ENCODE results near the gene ZNF563.
A peak's percentile ranks its signal among the peaks of the same experiment; 100 is the strongest.
"Not testable (repeated sequence)": the region's sequence is repeated elsewhere in the genome, so short reads cannot be mapped to it uniquely, and the experiment has no call there.

Gene ZNF563

DNA sequence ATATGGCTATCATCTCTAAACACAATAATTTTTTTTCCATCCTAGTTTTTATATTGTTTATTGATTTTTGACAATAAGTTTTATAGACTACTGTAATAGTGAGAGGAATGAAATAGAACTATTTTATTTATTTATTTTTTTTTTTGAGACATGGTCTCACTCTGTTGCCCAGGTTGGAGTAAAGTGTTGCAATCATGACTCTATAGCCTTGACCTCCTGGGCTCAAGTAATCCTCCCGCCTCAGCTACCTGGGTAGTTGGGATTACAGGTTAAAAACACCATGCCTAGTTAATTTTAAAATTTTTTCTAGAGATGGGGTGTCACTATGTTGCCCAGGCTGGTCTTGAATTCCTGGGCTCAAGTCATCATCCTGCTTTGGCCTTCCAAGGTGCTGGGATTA lies 40.6 kb upstream of the ZNF563 start:
- Histone ChIP-seq H3K79me2 (ENCODE audit: low read length) (no peaks in the 10 kb centered on the region), H3K9me2 (replicated peaks; ENCODE audit: insufficient read depth, low read length) (no peaks in the 10 kb centered on the region), H3K4me1 (ENCODE audit: low read length) (no peaks in the 10 kb centered on the region), H3K4me3 (ENCODE audit: low read length) (no peak overlapping the region), H3F3A (ENCODE audit: insufficient read depth, low read length) (no peaks in the 10 kb centered on the region), H3K27ac (ENCODE audit: low read length) (no peak overlapping the region), H3K9me3 (replicated peaks; ENCODE audit: insufficient read depth, low read length) (no peaks in the 10 kb centered on the region), H4K20me1 (ENCODE audit: insufficient read depth, low read length) (no peaks in the 10 kb centered on the region), H3K4me2 (ENCODE audit: low read depth, low read length) (no peak overlapping the region), H3K27me3 (replicated peaks; ENCODE audit: insufficient read depth, low read length) (no peaks in the 10 kb centered on the region), H3K36me3 (replicated peaks; ENCODE audit: insufficient read depth, low read length) (no peaks in the 10 kb centered on the region), H2AFZ (ENCODE audit: low read length) (no peak overlapping the region), H3K9ac (ENCODE audit: low read length) (no peak overlapping the region)
- TF ChIP-seq, protein P1, sequence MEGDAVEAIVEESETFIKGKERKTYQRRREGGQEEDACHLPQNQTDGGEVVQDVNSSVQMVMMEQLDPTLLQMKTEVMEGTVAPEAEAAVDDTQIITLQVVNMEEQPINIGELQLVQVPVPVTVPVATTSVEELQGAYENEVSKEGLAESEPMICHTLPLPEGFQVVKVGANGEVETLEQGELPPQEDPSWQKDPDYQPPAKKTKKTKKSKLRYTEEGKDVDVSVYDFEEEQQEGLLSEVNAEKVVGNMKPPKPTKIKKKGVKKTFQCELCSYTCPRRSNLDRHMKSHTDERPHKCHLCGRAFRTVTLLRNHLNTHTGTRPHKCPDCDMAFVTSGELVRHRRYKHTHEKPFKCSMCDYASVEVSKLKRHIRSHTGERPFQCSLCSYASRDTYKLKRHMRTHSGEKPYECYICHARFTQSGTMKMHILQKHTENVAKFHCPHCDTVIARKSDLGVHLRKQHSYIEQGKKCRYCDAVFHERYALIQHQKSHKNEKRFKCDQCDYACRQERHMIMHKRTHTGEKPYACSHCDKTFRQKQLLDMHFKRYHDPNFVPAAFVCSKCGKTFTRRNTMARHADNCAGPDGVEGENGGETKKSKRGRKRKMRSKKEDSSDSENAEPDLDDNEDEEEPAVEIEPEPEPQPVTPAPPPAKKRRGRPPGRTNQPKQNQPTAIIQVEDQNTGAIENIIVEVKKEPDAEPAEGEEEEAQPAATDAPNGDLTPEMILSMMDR (IDR thresholded peaks at IDR 0.05; ENCODE audit: low read length), result no peak
- TF ChIP-seq EZH2phosphoT487 (IDR thresholded peaks at IDR 0.05; ENCODE audit: low read length) (no peak), EZH2 (optimal IDR thresholded peaks at IDR 0.05; ENCODE audit: low read depth, low read length) (no peak)
- DNase-seq, result no peak

DNA sequence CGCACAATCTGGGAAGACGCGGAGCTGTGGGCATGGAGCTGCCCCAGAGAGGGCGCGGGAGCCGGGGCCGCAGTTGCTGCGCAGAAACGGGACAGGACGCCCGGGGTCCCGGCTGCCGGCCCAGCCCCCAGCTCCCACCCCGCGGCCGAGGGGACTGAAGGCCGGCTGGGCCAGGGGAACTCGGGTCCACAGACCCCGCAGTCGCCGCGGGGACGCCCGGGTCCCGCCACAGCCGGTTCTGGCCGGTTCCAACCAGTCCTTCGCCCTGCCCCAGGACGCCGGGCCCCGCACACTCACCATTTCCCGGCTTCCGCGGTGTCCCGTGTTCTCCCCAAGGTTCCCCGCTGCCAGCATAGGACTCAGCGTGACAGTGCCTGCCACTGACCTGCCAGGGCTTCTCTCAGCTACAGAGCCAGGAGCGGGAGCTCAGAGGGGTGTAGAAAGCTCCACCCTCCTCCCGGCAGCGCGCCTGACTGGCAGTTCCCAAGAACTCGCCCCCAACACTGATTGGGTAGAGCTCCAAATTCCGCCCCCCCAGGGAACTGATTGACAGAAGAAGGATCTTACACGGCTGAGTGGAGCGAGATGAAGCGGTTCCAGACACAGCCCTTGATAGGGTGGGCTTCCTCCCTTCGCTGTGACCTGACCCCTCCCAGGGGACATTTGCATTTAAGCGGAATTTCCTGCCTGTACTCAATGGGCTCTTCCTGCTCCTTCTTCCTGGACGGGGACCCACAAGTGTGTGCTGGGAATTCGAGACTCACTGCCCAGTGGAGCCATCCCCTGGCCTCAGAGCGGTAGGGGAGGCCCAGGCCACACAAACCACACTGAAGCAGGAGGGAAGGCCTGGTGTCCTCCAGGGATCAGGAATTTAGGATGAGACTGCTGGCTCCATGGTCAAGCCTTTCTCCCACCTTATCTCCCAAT lies 32.1 kb upstream of the ZNF563 start, which contains the start of gene ZNF442:
ZNF442 (minus strand) TSS at position 448 of the 927 bp plus-strand sequence. CDS start 2,052 bp downstream, outside the sequence.
- Histone ChIP-seq H3K4me1 (ENCODE audit: low read length) (no peaks in the 10 kb centered on the region), H3K9me3 (replicated peaks; ENCODE audit: insufficient read depth, low read length) (no peaks in the 10 kb centered on the region), H3K4me3 (ENCODE audit: low read length) (peak within 1 kb of the TSS; percentile 75), H4K20me1 (ENCODE audit: insufficient read depth, low read length) (no peaks in the 10 kb centered on the region), H2AFZ (ENCODE audit: low read length) (peak within 1 kb of the TSS; percentile 67), H3K27me3 (replicated peaks; ENCODE audit: insufficient read depth, low read length) (no peaks in the 10 kb centered on the region), H3K9me2 (replicated peaks; ENCODE audit: insufficient read depth, low read length) (no peaks in the 10 kb centered on the region), H3F3A (ENCODE audit: insufficient read depth, low read length) (no peaks in the 10 kb centered on the region), H3K4me2 (ENCODE audit: low read depth, low read length) (peak within 1 kb of the TSS; percentile 58), H3K79me2 (ENCODE audit: low read length) (no peaks in the 10 kb centered on the region), H3K9ac (ENCODE audit: low read length) (peak within 1 kb of the TSS; percentile 70), H3K27ac (ENCODE audit: low read length) (peak within 1 kb of the TSS; percentile 17; the same call in 1 of the 2 replicates), H3K36me3 (replicated peaks; ENCODE audit: insufficient read depth, low read length) (no peaks in the 10 kb centered on the region)
- TF ChIP-seq EZH2 (optimal IDR thresholded peaks at IDR 0.05; ENCODE audit: low read depth, low read length) (no peak), EZH2phosphoT487 (IDR thresholded peaks at IDR 0.05; ENCODE audit: low read length) (no peak)
- TF ChIP-seq, protein P1 (IDR thresholded peaks at IDR 0.05; ENCODE audit: low read length), result peak; percentile 52
- DNase-seq, result peak; percentile 95

DNA sequence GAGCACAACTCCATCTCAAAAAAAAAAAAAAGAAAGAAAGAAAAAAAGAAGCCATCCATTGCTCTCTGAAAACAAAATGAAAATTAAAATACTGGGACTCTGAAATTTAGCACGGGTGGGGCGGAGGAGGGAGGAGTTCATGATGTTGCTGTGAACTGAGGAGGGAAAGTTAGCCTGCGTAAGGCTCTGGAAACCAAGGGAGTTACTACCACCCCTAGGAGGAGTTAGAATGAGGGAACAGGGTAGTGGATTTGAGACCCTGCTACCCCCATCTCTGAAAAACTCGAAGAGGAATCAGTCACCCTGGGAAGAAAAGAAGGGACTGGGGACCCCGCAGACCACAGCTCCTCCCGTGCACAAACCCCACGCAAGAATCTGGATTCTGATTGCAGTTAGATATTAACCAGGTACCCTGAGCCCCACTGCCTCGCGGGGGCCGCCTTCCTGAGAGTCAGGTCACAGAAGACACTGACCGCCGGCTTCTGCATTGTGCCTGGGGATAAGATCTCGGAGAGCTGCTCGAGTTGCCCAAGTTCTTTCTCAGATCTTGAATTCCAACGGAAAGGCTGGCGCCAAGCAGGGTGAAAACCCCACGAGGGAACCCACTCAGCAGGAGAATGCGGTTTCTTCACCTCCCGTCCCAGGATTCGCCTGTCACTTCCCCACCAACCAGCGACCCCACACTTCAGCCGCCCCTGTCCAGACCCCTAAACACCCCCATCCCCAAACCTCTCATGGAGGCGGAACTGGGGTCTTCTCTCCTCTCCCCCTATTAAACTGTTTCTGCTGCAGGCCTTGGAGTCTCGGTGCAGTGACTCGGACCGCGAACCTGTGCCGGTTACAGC lies 31.2 kb upstream of the ZNF563 start:
- H4K20me1 ChIP-seq (ENCODE audit: insufficient read depth, low read length), result no peaks in the 10 kb centered on the region
- no peak for TF ChIP-seq EZH2phosphoT487 (IDR thresholded peaks at IDR 0.05; ENCODE audit: low read length)
- TF ChIP-seq, protein P1 (IDR thresholded peaks at IDR 0.05; ENCODE audit: low read length), result no peak
- no peaks in the 10 kb centered on the region for H3K9me3 ChIP-seq (replicated peaks; ENCODE audit: insufficient read depth, low read length)
- H3K4me3 ChIP-seq (ENCODE audit: low read length), result peak overlapping the region; percentile 75
- H3K79me2 ChIP-seq (ENCODE audit: low read length), result no peaks in the 10 kb centered on the region
- H3K9me2 ChIP-seq (replicated peaks; ENCODE audit: insufficient read depth, low read length), result no peaks in the 10 kb centered on the region
- no peaks in the 10 kb centered on the region for H3F3A ChIP-seq (ENCODE audit: insufficient read depth, low read length)
- no peak for DNase-seq
- H2AFZ ChIP-seq (ENCODE audit: low read length), result peak overlapping the region; percentile 67
- peak overlapping the region; percentile 70; the same call in 1 of the 2 replicates for H3K9ac ChIP-seq (ENCODE audit: low read length)
- H3K36me3 ChIP-seq (replicated peaks; ENCODE audit: insufficient read depth, low read length), result no peaks in the 10 kb centered on the region
- peak overlapping the region; percentile 58 for H3K4me2 ChIP-seq (ENCODE audit: low read depth, low read length)
- no peaks in the 10 kb centered on the region for H3K27me3 ChIP-seq (replicated peaks; ENCODE audit: insufficient read depth, low read length)
- H3K4me1 ChIP-seq (ENCODE audit: low read length), result no peaks in the 10 kb centered on the region
- H3K27ac ChIP-seq (ENCODE audit: low read length), result no peak overlapping the region

DNA sequence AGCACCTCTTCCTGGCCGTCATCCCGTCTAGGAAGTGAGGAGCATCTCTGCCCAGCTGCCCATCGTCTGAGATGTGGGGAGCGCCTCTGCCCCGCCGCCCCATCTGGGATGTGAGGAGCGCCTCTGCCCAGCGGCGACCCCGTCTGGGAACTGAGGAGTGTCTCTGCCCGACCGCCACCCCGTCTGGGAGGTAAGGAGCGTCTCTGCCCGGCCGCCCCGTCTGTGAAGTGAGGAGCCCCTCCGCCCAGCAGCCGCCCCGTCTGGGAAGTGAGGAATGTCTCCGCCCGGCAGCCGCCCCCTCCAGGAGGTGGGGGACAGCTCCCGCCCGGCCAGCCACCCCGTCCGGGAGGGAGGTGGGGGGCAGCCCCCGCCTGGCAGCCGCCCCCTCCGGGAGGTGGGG lies 28.8 kb upstream of the ZNF563 start:
- H3K4me1 ChIP-seq (ENCODE audit: low read length), result not testable (repeated sequence)

More for the DNA sequence above, 28.8 kb upstream of the ZNF563 start:
- not testable (repeated sequence) for H3K27ac ChIP-seq (ENCODE audit: low read length); DNase-seq; H4K20me1 ChIP-seq (ENCODE audit: insufficient read depth, low read length); H3K4me2 ChIP-seq (ENCODE audit: low read depth, low read length); H3K36me3 ChIP-seq (replicated peaks; ENCODE audit: insufficient read depth, low read length); H3F3A ChIP-seq (ENCODE audit: insufficient read depth, low read length); H3K27me3 ChIP-seq (replicated peaks; ENCODE audit: insufficient read depth, low read length); H3K9me3 ChIP-seq (replicated peaks; ENCODE audit: insufficient read depth, low read length); H3K79me2 ChIP-seq (ENCODE audit: low read length); H2AFZ ChIP-seq (ENCODE audit: low read length); H3K9ac ChIP-seq (ENCODE audit: low read length); H3K9me2 ChIP-seq (replicated peaks; ENCODE audit: insufficient read depth, low read length); H3K4me3 ChIP-seq (ENCODE audit: low read length)
